Stromal cell of bone marrow (primary cell): ENCODE results near the gene CEACAM20.
"Not testable (repeated sequence)": the region's sequence is repeated elsewhere in the genome, so short reads cannot be mapped to it uniquely, and the experiment has no call there.

Experiments
- DNase-seq: peaks from one replicate; pipeline ENCODE4 v3.0.0-alpha.2; 2012; ENCODE audit warnings: low read depth

The CEACAM20 gene

GRCh38 chr19:44529536-44529935, at the start of gene CEACAM20:
Gene CEACAM20, minus strand, starts transcription at chr19:44529675. Its CDS starts 166 bp downstream, at chr19:44529509.
- no peak for DNase-seq

- no peak for DNase-seq
These were observed 48.0 kb upstream of the CEACAM20 start for GRCh38 chr19:44577566-44577874.

GRCh38 chr19:44576843-44577565, 47.5 kb upstream of the CEACAM20 start:
- DNase-seq: peak; percentile 9

GRCh38 chr19:44575116-44575700, 45.7 kb upstream of the CEACAM20 start:
- no peak for DNase-seq

- no peak for DNase-seq
These were observed 44.9 kb upstream of the CEACAM20 start for GRCh38 chr19:44574186-44574950.

- no peak for DNase-seq
These were observed 44.2 kb upstream of the CEACAM20 start for GRCh38 chr19:44573627-44574026.

GRCh38 chr19:44573183-44573582, 43.7 kb upstream of the CEACAM20 start:
- DNase-seq: no peak

- no peak for DNase-seq
These were observed 43.1 kb upstream of the CEACAM20 start for GRCh38 chr19:44572581-44572900.

GRCh38 chr19:44571830-44572580, 42.5 kb upstream of the CEACAM20 start:
- DNase-seq: no peak

- peak; percentile 65 for DNase-seq
These were observed 41.7 kb upstream of the CEACAM20 start for GRCh38 chr19:44570984-44571684.

- DNase-seq: no peak
These were observed 41.1 kb upstream of the CEACAM20 start for GRCh38 chr19:44570603-44570983.

- no peak for DNase-seq
These were observed 38.3 kb upstream of the CEACAM20 start for GRCh38 chr19:44567745-44568144.

GRCh38 chr19:44566984-44567383, 37.5 kb upstream of the CEACAM20 start:
- DNase-seq: no peak

- DNase-seq: not testable (repeated sequence)
These were observed 33.7 kb upstream of the CEACAM20 start for GRCh38 chr19:44563086-44563655.

- DNase-seq: no peak
These were observed 28.5 kb upstream of the CEACAM20 start for GRCh38 chr19:44557933-44558332.

GRCh38 chr19:44554641-44555246, 25.3 kb upstream of the CEACAM20 start:
- DNase-seq: no peak

- no peak for DNase-seq
These were observed 24.1 kb upstream of the CEACAM20 start for GRCh38 chr19:44553478-44554171.

- DNase-seq: no peak
These were observed 22.8 kb upstream of the CEACAM20 start for GRCh38 chr19:44552324-44552723.

- no peak for DNase-seq
These were observed 22.4 kb upstream of the CEACAM20 start for GRCh38 chr19:44551850-44552249.

- not testable (repeated sequence) for DNase-seq
These were observed 21.5 kb upstream of the CEACAM20 start for GRCh38 chr19:44550976-44551375.

- no peak for DNase-seq
These were observed 20.0 kb upstream of the CEACAM20 start for GRCh38 chr19:44549507-44549906.
